Spleen (tissue), 11 donors: Measurements from ENCODE around the gene GRM3. TPM values are rescaled to one million over a fixed set of nuclear protein-coding genes. Genes with fewer than 3 reads are reported as not detected.

ENCODE experiments used
- DNase-seq: peaks from one replicate; pipeline ENCODE4 v3.0.0-alpha.2; 2020
- H3K27ac ChIP-seq, 8 donors: fragments of 200-600 bp; sonication (generic) in 7 of 8; 1 replicate in 4 of 8; 2 replicates in 4 of 8; pipeline versions ENCODE4 v1.5.0 to v1.8.0; 2016 to 2021; ENCODE audit warnings: inconsistent platforms in 4 of 8, mild to moderate bottlenecking in 4 of 8, moderate library complexity in 1 of 8
- H3K27me3 ChIP-seq, 7 donors: fragments of 200-600 bp; sonication (generic) in 6 of 7; replicated peaks in 1 of 7; 1 replicate in 4 of 7; 2 replicates in 3 of 7; pipeline versions ENCODE4 v1.5.0 to v1.8.0; 2016 to 2021; ENCODE audit warnings: inconsistent platforms in 3 of 7, mild to moderate bottlenecking in 1 of 7
- H3K36me3 ChIP-seq, 6 donors: fragments of 200-600 bp; sonication (generic) in 5 of 6; 1 replicate in 4 of 6; 2 replicates in 2 of 6; pipeline versions ENCODE4 v1.5.0 to v1.8.0; 2016 to 2021; ENCODE audit warnings: inconsistent platforms in 2 of 6
- H3K4me1 ChIP-seq, 6 donors: fragments of 200-600 bp; sonication (generic) in 5 of 6; 1 replicate in 3 of 6; 2 replicates in 3 of 6; pipeline versions ENCODE4 v1.5.0 to v1.8.0; 2016 to 2021; ENCODE audit warnings: inconsistent platforms in 3 of 6
- H3K4me3 ChIP-seq, 8 donors: fragments of 200-600 bp; sonication (generic) in 7 of 8; 1 replicate in 4 of 8; 2 replicates in 4 of 8; pipeline versions ENCODE4 v1.5.0 to v1.8.0; 2016 to 2021; ENCODE audit warnings: inconsistent platforms in 4 of 8, mild to moderate bottlenecking in 4 of 8, moderate library complexity in 2 of 8
- H3K9me3 ChIP-seq, 8 donors: fragments of 200-600 bp; sonication (generic) in 7 of 8; 1 replicate in 4 of 8; 2 replicates in 4 of 8; pipeline versions ENCODE4 v1.5.0 to v1.8.0; 2016 to 2021; ENCODE audit warnings: inconsistent platforms in 4 of 8
- POLR2A ChIP-seq, 3 donors: fragments of 450-650 bp; IDR thresholded peaks; one replicate each; pipeline ENCODE4 v1.5.1; 2017; ENCODE audit warnings: antibody characterized with exemption in 3 of 3, mild to moderate bottlenecking in 1 of 3
- POLR2AphosphoS5 ChIP-seq, 3 donors: sonication (generic); formaldehyde crosslinking; IDR thresholded peaks; one replicate each; pipeline ENCODE4 v1.5.1; 2017; ENCODE audit warnings: antibody characterized with exemption in 3 of 3
- WGBS, 5 donors: extraction: QIAGEN DNeasy Blood & Tissue Kit in 3 of 5; methylation state at CpG; one replicate each; pipeline versions ENCODE4 v1.1.5 to v1.1.7; 2013 to 2018; 5-methylcytosine and 5-hydroxymethylcytosine counted together
- intact Hi-C: fragments of 100-400 bp; cut with DNase I; formaldehyde crosslinking; loops from one replicate; pipeline ENCODE4 v1.15.0; 2023; ENCODE audit warnings: low total_unique reads
- polyA plus RNA-seq, 3 donors: library from polyadenylated mRNA; stranded (reverse); fragments of 200-250 nt; gene quantifications; one replicate each; pipeline ENCODE4 v1.2.1, GENCODE V29; 2013
- total RNA-seq, 7 donors: library from RNA; depleted of rRNA in 3 of 7; stranded (reverse); fragments of >200 nt in 3 of 7; fragmentation: NEBNext Ultra II Directional in 4 of 7; extraction: Animal tissue kit (Norgen Biotek cat#: 25700) in 4 of 7; gene quantifications; one replicate each; pipeline versions ENCODE4 v1.1.0 to v1.2.1, GENCODE V29; 2016 to 2021
- TF ChIP-seq, protein P1 (sequence below), 11 experiments: fragments of 200-600 bp in 7 of 11; fragments of 450-650 bp in 4 of 11; sonication (generic) in 4 of 11; IDR thresholded peaks in 8 of 11; conservative IDR thresholded peaks in 3 of 11; 1 replicate in 7 of 11; 2 replicates in 4 of 11; pipeline versions ENCODE4 v1.4.0 to v1.8.0; 2016 to 2021; ENCODE audit warnings: antibody characterized with exemption in 11 of 11, inconsistent platforms in 4 of 11, mild to moderate bottlenecking in 1 of 11
- donor health status: healthy with polysubstance abuse.
- donor health status: DM: no; HTN: no; CAD: no; lungs with moderate emphysema.
- donor health status: DM: no; HTN: no; CAD: no.
- donor health status: Bipolar disorder and iron deficiency.
- donor health status: healthy.
- donor health status: DM: no; HTN: no; CAD: no.
- donor health status: DM: yes; HTN: yes; CAD: no.

The GRM3 gene
- total and polyA plus RNA-seq, 10 donors, result 0.21 to 0.37 TPM; not detected in 8

DNA sequence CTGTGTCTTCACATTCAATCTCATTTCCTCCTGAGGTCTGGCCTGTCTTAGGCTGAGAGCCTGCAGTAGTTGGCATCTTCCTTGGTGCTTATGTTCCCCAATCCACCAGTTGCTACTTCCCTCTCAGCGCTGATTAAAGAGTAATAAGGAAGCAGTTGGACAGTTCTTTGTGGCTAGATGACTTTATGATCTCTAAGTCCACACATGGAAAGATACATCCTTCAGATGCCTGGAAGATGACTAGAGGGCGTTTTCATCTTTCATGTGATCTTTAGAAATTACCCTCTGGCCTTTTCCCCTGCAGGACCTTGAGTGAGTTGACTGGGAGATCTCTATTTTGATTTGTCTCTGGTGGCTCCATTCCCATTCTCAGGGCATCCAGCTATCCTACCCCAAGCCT lies 204.5 kb downstream of the GRM3 start:
- Histone ChIP-seq H3K9me3 (peaks cover 0 to 7% (median 0%) of the 10 kb centered on the region in 8 donors), H3K4me1 (no peaks in the 10 kb centered on the region), H3K27me3 (no peaks in the 10 kb centered on the region), H3K36me3 (no peaks in the 10 kb centered on the region), H3K27ac (no peak overlapping the region), H3K4me3 (no peak overlapping the region)
- TF ChIP-seq POLR2A (IDR thresholded peaks at IDR 0.05) (no peak), POLR2AphosphoS5 (IDR thresholded peaks at IDR 0.05) (no peak)
- TF ChIP-seq, protein P1, sequence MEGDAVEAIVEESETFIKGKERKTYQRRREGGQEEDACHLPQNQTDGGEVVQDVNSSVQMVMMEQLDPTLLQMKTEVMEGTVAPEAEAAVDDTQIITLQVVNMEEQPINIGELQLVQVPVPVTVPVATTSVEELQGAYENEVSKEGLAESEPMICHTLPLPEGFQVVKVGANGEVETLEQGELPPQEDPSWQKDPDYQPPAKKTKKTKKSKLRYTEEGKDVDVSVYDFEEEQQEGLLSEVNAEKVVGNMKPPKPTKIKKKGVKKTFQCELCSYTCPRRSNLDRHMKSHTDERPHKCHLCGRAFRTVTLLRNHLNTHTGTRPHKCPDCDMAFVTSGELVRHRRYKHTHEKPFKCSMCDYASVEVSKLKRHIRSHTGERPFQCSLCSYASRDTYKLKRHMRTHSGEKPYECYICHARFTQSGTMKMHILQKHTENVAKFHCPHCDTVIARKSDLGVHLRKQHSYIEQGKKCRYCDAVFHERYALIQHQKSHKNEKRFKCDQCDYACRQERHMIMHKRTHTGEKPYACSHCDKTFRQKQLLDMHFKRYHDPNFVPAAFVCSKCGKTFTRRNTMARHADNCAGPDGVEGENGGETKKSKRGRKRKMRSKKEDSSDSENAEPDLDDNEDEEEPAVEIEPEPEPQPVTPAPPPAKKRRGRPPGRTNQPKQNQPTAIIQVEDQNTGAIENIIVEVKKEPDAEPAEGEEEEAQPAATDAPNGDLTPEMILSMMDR (IDR thresholded peaks at IDR 0.05 in 8 of 11, conservative IDR thresholded peaks at IDR 0.05 in 3 of 11), result no peak
- DNase-seq, result no peak
- intact Hi-C loops, result no loop called here
- WGBS, 5 donors, result 54 to 63% (median 56%) methylated on average over 2 of the region's 2 CpGs

DNA sequence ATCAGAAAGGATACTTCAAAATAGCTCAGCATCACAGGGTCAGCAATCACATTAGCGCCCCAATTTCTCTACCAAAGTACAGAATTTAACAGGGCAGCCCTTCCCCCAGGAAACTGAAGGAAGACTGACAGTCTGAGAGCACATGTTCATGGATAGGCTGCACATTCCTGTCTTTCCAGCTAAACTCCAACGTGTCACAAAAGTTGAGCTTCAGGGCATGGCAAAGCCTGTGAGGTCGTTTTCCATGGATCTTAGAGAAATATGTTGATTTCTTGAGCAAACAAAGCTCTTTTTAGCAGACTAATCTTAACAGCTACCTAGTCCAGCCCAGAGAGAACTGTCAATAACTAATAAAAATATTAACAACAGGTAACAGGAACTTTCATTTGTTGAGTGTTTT lies 207.9 kb downstream of the GRM3 start:
- Histone ChIP-seq H3K27ac (no peak overlapping the region), H3K4me3 (no peak overlapping the region), H3K4me1 (no peaks in the 10 kb centered on the region), H3K36me3 (no peaks in the 10 kb centered on the region), H3K27me3 (no peaks in the 10 kb centered on the region), H3K9me3 (no peaks in the 10 kb centered on the region)
- TF ChIP-seq POLR2A (IDR thresholded peaks at IDR 0.05), result no peak
- TF ChIP-seq POLR2AphosphoS5 (IDR thresholded peaks at IDR 0.05), result no peak
- TF ChIP-seq, protein P1 (IDR thresholded peaks at IDR 0.05 in 8 of 11, conservative IDR thresholded peaks at IDR 0.05 in 3 of 11), result no peak
- DNase-seq, result no peak
- 56 to 78% (median 61%) methylated on average over 3 of the region's 3 CpGs for WGBS, 5 donors
- intact Hi-C loops, result no loop called here

- no peak overlapping the region for H3K4me3 ChIP-seq
- H3K9me3 ChIP-seq, result peaks cover 0 to 11% (median 4%) of the 10 kb centered on the region in 8 donors
- intact Hi-C loops, result no loop called here
- 75 to 89% (median 80%) methylated on average over 2 of the region's 2 CpGs for WGBS, 5 donors
- H3K36me3 ChIP-seq, result no peaks in the 10 kb centered on the region
- no peak overlapping the region for H3K27ac ChIP-seq
- no peaks in the 10 kb centered on the region for H3K4me1 ChIP-seq
- no peak for TF ChIP-seq POLR2A (IDR thresholded peaks at IDR 0.05)
- TF ChIP-seq, protein P1 (IDR thresholded peaks at IDR 0.05 in 8 of 11, conservative IDR thresholded peaks at IDR 0.05 in 3 of 11), result no peak
- TF ChIP-seq POLR2AphosphoS5 (IDR thresholded peaks at IDR 0.05), result no peak
- DNase-seq, result no peak
- H3K27me3 ChIP-seq, result no peaks in the 10 kb centered on the region
Observed at GRCh38 chr7:86863452-86863851, 219.7 kb downstream of the GRM3 start.

DNA sequence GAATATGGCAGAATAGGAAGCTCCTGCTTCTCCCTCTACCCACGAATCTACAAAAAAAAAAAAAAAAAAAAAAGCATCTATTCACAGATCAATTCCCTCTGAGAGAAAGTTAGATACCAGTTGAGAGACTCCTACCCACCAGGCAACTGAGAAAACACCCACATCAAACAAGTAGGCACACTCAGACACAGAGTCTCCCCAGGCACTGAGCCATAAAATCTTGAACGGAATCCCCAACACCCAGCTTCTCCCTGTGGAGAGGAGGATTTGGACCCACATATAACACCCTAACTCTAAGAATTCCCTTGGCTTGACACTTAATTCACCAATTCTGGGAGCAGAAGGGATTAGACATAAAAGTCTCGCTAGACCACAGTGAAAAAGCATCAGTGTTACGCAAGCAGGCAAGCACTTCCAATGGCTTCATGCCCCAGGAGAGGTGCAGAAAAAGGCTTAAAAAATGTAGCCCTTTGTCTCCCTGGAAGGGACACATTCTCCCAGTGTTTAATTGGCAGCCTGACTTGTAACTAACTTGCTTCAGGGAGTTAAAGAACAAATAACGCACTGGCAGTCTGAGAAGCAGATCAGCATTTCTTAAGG lies 223.6 kb downstream of the GRM3 start:
- TF ChIP-seq POLR2AphosphoS5 (IDR thresholded peaks at IDR 0.05) (no peak), POLR2A (IDR thresholded peaks at IDR 0.05) (no peak)
- TF ChIP-seq, protein P1 (IDR thresholded peaks at IDR 0.05 in 8 of 11, conservative IDR thresholded peaks at IDR 0.05 in 3 of 11), result no peak
- no peak overlapping the region for H3K27ac ChIP-seq
- DNase-seq, result no peak
- H3K36me3 ChIP-seq, result no peaks in the 10 kb centered on the region
- no peaks in the 10 kb centered on the region for H3K27me3 ChIP-seq
- H3K4me3 ChIP-seq, result no peak overlapping the region
- no peaks in the 10 kb centered on the region for H3K4me1 ChIP-seq
- intact Hi-C loops, result no loop called here
- peaks cover 0 to 16% (median 8%) of the 10 kb centered on the region in 8 donors for H3K9me3 ChIP-seq
- WGBS, 5 donors, result 74 to 83% (median 78%) methylated on average over 5 of the region's 5 CpGs
